ACHN (cell line): Measurements from ENCODE around the gene LEMD2.

Experiments used
- DNase-seq: peaks from one replicate; pipeline ENCODE4 v3.0.0-alpha.2; 2015
- in situ Hi-C: cut with HindIII; loops from 2 replicates; pipeline ENCODE4 v1.10.0; 2017; ENCODE audit warnings: low sequenced_read_pairs, low pct_ligation_motif_present, low pct_unique_long_range_greater_than_20kb

LEMD2 gene

GRCh38 chr6:33820784-33821520 lies 32.0 kb upstream of the LEMD2 start:
- in situ Hi-C loops = no loop called here
- no peak for DNase-seq

GRCh38 chr6:33820243-33820642 lies 31.3 kb upstream of the LEMD2 start:
- DNase-seq = no peak
- in situ Hi-C loops = no loop called here

GRCh38 chr6:33819021-33819420 lies 30.1 kb upstream of the LEMD2 start:
- in situ Hi-C loops = no loop called here
- DNase-seq = no peak

GRCh38 chr6:33818293-33818692 lies 29.4 kb upstream of the LEMD2 start:
- in situ Hi-C loops = no loop called here
- DNase-seq = no peak

- DNase-seq = no peak
- in situ Hi-C loops = no loop called here
Measured at GRCh38 chr6:33817489-33817888, 28.6 kb upstream of the LEMD2 start.

GRCh38 chr6:33816911-33817310 lies 28.0 kb upstream of the LEMD2 start:
- in situ Hi-C loops = no loop called here

GRCh38 chr6:33815854-33816253 lies 26.9 kb upstream of the LEMD2 start:
- peak; percentile 4 for DNase-seq
- in situ Hi-C loops = no loop called here

More at GRCh38 chr6:33816911-33817310, 28.0 kb upstream of the LEMD2 start:
- no peak for DNase-seq

- DNase-seq = no peak
- in situ Hi-C loops = no loop called here
Measured at GRCh38 chr6:33813990-33814985, 25.4 kb upstream of the LEMD2 start.

GRCh38 chr6:33813246-33813904 lies 24.4 kb upstream of the LEMD2 start:
- in situ Hi-C loops = no loop called here
- no peak for DNase-seq

GRCh38 chr6:33812669-33813068 lies 23.7 kb upstream of the LEMD2 start:
- in situ Hi-C loops = no loop called here
- DNase-seq = peak; percentile 58

GRCh38 chr6:33809594-33809993 lies 20.7 kb upstream of the LEMD2 start:
- in situ Hi-C loops = no loop called here
- no peak for DNase-seq

- in situ Hi-C loops = no loop called here
- no peak for DNase-seq
Measured at GRCh38 chr6:33808641-33809180, 19.8 kb upstream of the LEMD2 start.

- in situ Hi-C loops = no loop called here
Measured at GRCh38 chr6:33807606-33808005, 18.7 kb upstream of the LEMD2 start.

GRCh38 chr6:33806841-33807240 lies 17.9 kb upstream of the LEMD2 start:
- DNase-seq = no peak
- in situ Hi-C loops = no loop called here

More at GRCh38 chr6:33807606-33808005, 18.7 kb upstream of the LEMD2 start:
- no peak for DNase-seq

- in situ Hi-C loops = no loop called here
- no peak for DNase-seq
Measured at GRCh38 chr6:33803571-33804053, 14.7 kb upstream of the LEMD2 start, which contains the start of gene MLN. TSS of gene MLN (minus strand) at chr6:33804003. CDS start at chr6:33801163, 2,840 bp downstream.

- DNase-seq = no peak
- in situ Hi-C loops = no loop called here
Measured at GRCh38 chr6:33802186-33802958, 13.4 kb upstream of the LEMD2 start.

GRCh38 chr6:33801611-33802010 lies 12.7 kb upstream of the LEMD2 start:
- no peak for DNase-seq
- in situ Hi-C loops = no loop called here
